ENCODE data around the gene HOATZ.

HOATZ gene

GRCh38 chr11:111514216-111515031 lies at the start of gene HOATZ:
Gene HOATZ (plus strand): TSS chr11:111514778. CDS start chr11:111514785, 7 bp downstream.
- DNase-seq (ENCODE audit: low read depth) = no peak

- DNase-seq (ENCODE audit: low read depth) = no peak
These were observed 49.2 kb upstream of the HOATZ start for GRCh38 chr11:111465400-111465799.

- no peak for DNase-seq (ENCODE audit: low read depth)
These were observed 48.0 kb upstream of the HOATZ start for GRCh38 chr11:111466615-111467014.

GRCh38 chr11:111469200-111469599 lies 45.4 kb upstream of the HOATZ start:
- DNase-seq (ENCODE audit: low read depth) = no peak

- DNase-seq (ENCODE audit: low read depth) = no peak
These were observed 42.4 kb upstream of the HOATZ start for GRCh38 chr11:111472228-111472627.

DNA sequence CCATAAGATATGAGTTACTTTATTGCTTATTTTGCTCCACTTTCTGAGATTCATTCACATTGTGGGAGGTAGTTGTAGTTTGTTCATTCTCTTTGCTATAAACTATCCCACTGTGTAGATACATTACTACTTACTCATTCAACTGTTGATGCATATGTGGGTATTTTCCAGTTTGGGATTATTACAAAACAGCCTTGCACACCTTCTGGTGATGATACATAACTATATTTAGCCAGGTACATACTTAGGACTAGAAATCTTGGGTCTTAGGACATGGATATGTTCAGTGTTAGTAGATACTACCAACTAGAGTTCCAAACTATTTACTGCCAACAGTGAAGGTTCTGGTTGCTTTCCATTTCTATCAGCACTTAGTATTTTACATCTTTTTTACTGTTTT lies 40.1 kb upstream of the HOATZ start:
- DNase-seq (ENCODE audit: low read depth) = no peak

DNA sequence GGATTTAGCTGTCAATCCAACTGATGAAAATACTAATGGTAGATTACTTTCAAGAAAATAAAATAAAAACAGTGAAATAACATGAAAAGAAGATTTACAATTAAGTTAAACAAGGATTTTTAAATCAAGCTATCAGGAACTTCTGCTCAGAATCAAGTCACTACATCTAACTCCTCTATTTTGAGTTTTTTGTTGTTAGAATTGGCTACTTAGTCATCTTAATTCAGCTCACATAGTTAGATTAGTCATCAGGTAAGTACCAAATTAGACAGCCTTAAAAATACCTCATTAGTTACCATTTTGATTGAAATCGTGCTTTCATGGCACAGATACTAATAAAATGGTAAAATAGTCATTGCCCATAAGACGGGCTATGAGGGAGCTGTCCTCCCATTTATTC lies 38.2 kb upstream of the HOATZ start:
- no peak for DNase-seq (ENCODE audit: low read depth)

DNA sequence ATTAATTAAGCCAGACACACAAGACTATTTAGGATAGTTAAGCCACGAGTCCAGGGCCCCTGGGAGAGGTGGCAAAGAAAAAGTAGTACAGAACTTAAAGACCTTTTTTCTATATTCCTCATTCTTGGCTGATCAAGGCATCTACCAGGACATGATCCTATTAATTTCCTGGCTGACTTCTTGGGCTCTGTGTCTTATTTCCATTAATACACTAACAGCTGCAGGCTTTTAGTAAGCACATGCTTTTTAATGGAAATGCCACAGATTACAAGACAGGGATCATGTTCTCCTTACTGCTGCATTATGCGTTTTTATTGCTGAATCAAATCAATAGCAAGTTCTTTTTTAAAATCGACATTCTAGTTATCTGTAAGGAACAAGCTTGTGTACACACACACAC lies 37.6 kb upstream of the HOATZ start:
- no peak for DNase-seq (ENCODE audit: low read depth)

DNA sequence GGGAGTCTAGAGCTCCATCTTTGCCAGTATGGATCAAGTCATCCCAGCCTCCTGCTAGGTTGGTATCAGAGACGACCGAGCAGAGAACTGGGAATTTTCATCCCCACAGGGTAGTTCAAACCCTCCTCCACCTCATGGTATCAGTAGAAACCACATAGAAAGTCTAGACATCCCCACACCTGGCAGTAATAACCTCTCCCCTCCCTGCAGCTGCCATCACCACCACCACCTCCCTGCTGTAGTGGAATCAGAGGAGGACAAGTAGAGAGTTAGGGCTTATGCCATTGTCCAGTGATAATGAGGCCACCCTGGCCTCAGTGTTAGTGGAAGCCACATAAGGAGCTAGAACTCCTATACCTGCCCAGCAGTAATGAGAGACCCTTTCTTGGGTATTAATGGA lies 36.7 kb upstream of the HOATZ start:
- no peak for DNase-seq (ENCODE audit: low read depth)

DNA sequence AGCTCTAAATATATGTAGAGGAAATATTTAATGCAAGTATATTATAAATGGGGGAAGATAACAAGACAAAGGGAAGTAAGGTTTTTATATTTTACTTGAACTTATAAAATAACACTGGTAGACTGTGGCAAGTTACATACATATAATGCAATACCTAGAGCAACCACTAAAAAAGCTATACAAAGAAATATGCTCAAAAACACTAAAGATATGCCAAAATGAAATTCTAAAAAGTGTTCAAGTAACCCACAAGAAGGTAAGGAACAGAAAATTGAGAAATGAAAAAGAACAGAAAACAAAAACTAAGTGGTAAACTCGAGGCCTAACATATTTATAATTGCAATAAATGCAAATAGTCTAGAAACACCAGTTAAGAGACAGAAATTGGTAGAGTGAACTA lies 34.9 kb upstream of the HOATZ start:
- DNase-seq (ENCODE audit: low read depth) = no peak

- DNase-seq (ENCODE audit: low read depth) = no peak
These were observed 31.1 kb upstream of the HOATZ start for GRCh38 chr11:111483431-111483830.

DNA sequence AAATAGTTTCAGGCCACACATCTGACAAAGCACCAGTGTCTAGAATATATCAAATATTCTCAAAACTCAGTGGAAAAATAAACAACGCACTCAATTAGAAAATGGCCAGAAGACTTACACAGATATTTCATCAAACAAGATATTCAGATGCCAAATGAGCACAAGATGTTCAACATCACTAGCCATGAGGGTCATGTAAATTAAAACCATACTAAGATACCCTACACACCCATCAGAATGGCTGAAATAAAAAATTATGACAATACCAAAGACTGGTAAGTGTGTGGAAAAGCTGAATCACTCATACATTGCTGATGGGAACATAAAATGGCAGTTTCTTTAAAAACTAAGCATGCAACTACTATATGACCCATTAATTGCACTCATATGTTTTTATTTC lies 24.1 kb upstream of the HOATZ start:
- no peak for DNase-seq (ENCODE audit: low read depth)

- DNase-seq (ENCODE audit: low read depth) = no peak
These were observed 20.5 kb upstream of the HOATZ start for GRCh38 chr11:111494040-111494439.

DNA sequence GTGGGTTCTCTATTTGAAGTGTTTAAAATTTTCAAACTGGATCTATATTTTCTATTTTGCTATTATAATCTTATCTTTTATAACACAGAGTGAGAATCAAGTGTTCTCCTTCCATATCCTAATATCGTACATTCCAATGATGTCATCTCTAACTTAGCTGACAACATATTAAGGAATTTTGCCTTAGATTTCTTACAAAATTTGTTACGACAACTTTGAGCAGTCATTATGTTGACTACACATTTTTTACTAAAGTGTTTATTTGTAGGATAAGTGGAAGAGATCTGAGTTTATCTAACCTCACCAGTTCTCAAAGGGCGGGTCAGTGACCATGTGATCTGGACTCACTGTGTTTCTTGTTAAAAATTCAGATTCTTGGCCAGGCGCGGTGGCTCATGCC lies 15.1 kb upstream of the HOATZ start:
- no peak for DNase-seq (ENCODE audit: low read depth)

DNA sequence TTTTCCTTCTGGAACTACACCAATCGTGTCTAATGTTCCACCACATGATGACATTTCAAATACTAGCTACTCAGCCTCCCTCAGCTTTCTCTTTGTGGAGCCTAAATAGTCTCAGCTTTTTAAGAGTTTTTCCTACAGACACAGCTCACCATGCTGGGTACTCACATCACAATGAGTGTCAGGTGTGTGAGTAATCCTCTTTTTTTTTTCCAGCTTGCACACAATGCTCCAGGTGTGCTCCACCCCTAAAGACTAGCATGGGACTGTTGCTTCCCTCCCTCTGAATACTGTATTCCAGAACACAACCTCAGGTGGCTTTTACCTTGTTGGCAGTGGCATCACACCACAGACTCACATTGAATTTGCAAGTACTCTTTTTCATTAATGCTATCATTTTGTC lies 14.1 kb upstream of the HOATZ start:
- DNase-seq (ENCODE audit: low read depth) = no peak

DNA sequence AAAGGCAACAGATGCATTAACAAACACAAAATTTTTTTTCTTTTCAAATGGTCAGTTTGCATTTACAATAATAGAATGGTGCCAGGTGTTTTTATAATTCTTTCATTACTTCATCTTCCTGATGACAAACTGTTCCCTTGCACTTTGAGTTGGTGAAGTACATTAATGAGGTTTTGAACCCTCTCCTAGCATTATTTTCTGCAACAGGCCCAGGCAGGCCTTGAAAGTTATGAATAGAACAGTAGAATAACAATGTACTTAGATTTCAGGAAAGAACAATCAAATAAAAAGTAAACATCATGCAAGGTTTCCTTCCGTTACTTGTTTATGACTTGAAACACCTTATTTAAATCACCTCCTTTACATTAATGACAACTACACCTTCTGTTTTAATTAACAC lies 12.0 kb upstream of the HOATZ start:
- no peak for DNase-seq (ENCODE audit: low read depth)

DNA sequence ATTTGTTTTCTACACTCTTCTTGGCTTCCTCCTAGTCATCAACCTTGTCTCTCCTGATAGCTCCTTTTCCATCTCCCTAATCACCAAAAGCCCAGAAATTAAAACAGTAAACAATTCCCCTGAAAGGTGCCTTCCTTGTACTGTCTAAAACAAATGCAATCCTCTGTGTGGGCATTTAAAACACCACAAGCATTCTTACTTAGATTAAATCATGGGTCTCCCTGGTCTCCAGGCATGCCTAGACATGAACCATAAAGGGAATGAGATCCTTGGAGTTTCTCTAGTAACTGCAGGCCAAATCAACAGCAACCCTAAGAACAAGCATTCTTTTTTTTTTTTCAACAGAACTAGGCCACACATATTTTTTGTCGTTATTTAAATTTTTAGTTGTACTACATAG lies 4.3 kb upstream of the HOATZ start:
- no peak for DNase-seq (ENCODE audit: low read depth)

DNA sequence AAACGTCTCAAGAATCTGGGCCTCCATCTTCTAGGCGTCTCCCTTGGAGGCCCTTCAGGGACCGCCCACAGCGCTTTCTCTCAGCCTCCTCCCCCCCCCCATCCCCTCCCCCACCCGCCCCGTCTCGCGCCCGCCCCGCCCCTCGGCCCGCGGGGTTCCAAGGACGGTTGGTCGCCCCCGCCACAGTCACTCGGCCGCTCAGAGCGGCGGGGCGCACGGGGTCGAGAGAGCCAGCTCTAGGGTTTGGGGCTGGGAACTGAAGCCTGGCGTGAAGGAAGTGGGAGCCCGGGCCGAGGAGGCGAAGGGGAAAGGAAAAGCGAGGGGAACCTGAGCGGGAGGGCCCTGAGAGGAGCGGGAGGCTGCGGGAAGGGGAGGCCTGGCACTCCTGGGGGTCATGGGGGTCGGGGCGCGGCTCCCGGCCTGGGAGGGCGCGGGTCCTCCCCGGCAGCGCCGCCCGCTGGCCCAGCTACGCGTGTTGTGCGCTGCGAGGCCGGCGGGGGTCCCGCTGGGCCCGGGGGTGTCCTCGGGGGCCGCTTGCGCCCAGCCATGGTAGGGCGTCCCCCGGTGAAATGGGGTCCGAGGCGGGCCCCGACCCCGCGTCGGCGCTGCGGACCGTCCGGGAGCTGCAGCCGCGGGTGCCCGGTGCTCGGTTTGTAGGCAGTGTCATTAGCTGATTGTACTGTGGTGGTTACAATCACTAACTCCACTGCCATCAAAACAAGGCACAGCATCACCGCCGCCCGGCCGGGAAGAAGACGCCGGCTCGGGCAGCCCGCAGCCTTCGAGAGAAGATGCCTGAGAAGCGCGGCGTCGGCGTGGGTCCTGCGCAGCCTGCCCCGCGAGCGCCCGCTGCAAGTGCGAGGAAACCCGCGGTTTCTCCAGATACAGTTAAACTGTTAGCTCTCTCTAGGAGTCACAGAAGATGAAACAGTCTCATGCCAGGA lies 2.0 kb upstream of the HOATZ start, which contains the start of gene BTG4:
Gene BTG4 (minus strand): TSS at position 91 of the 944 bp plus-strand sequence. CDS start 13,610 bp downstream, outside the sequence.
- DNase-seq (ENCODE audit: low read depth) = no peak

- no peak for DNase-seq (ENCODE audit: low read depth)
These were observed 1.4 kb upstream of the HOATZ start for GRCh38 chr11:111513240-111513605.

- DNase-seq (ENCODE audit: low read depth) = no peak
These were observed 1.0 kb downstream of the HOATZ start for GRCh38 chr11:111515591-111515990.

DNA sequence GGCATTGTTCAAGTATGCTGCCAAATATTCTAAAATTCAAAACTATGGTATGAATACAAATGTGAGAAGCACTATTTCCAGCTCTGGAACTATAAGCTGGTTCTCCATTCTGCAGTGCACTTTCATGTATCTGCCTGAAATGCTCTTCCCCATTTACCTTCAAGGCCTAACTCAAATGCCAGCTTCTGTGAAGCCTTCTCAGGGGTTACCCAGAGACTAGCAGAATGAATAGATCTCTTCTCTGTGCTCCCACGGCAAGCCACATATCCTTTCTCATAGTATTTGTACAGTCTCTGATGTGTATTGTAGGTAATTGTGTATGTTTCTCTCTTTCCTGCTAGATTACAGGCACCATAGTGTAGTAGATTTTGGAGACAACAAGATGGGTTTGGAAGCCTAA lies 4.1 kb downstream of the HOATZ start:
- DNase-seq (ENCODE audit: low read depth) = no peak

DNA sequence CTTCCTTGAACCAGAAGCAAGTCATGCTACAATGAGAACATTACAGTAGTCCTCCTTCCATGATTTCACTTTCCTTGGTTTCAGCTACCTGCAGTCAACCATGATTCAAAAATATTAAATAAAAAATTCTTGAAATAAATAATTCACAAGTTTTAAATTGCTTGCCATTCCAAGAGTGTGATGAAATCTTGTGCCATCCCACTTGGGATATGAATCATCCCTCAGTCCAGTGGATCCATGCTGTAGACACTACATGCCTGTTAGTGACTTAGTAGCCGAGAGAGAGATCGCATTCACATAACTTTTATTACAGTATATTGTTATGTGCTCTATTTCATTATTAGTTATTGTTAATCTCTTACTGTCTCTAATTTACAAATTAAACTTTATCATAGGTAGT lies 6.0 kb downstream of the HOATZ start:
- no peak for DNase-seq (ENCODE audit: low read depth)

- DNase-seq (ENCODE audit: low read depth) = no peak
These were observed 6.6 kb downstream of the HOATZ start for GRCh38 chr11:111521135-111521534.

All from stimulated activated CD8-positive, alpha-beta memory T cell treated with anti-CD3 and anti-CD28 coated beads, Interleukin-15, amount 100 ng/mL, for 1 hour (primary cell).